A673 (cell line): Measurements from ENCODE around the gene TMC3.

ENCODE experiments used
- EZH2 ChIP-seq: fragments of 200-600 bp; sonication (generic); IDR thresholded peaks from 2 replicates; pipeline ENCODE4 v1.6.1; 2017; ENCODE audit warnings: borderline replicate concordance, low read depth, mild to moderate bottlenecking, mixed read lengths, antibody characterized with exemption, low read length; ENCODE audit not compliant: poor library complexity, severe bottlenecking
- TF ChIP-seq, protein P1 (sequence below): fragments of 300-800, 200-600 bp; sonication (generic); conservative IDR thresholded peaks from 2 replicates; pipeline ENCODE4 v1.5.1; 2017; ENCODE audit warnings: low read depth, mild to moderate bottlenecking, antibody characterized with exemption, low read length, moderate library complexity, mixed read lengths

DNA sequence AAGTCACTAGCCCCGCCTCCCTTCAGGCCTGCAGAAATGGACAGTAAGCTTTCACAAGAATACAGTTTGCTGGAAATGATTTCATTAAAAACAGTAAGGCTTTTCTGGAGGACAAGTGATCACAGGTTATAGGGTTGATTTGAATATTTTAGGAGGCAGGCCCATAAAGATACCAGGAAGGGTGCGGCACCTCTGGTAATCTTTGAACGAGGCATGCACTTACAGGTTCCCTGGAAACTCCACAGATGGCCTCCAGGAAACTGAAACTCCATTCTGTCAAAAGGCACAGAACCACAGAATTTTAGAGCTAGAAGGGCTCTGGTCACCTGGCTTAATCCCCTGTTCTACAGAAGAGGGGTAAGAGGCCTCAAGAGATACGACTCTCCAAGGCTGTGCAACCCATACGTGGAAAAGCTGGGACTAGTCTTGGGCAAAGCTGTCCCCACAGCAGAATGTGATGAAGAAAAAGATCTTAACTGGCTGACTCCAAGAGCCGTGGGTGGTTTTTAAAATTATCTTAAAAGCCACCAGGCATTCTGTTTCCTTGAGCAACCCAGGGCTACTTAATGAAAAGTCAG, 51.2 kb downstream of the TMC3 start:
- TF ChIP-seq, protein P1, sequence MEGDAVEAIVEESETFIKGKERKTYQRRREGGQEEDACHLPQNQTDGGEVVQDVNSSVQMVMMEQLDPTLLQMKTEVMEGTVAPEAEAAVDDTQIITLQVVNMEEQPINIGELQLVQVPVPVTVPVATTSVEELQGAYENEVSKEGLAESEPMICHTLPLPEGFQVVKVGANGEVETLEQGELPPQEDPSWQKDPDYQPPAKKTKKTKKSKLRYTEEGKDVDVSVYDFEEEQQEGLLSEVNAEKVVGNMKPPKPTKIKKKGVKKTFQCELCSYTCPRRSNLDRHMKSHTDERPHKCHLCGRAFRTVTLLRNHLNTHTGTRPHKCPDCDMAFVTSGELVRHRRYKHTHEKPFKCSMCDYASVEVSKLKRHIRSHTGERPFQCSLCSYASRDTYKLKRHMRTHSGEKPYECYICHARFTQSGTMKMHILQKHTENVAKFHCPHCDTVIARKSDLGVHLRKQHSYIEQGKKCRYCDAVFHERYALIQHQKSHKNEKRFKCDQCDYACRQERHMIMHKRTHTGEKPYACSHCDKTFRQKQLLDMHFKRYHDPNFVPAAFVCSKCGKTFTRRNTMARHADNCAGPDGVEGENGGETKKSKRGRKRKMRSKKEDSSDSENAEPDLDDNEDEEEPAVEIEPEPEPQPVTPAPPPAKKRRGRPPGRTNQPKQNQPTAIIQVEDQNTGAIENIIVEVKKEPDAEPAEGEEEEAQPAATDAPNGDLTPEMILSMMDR: no peak
- no peak for TF ChIP-seq EZH2
